Measurements from ENCODE around the gene RNF187.

The RNF187 gene

GRCh38 chr1:228530951-228531731 is 44.0 kb downstream of the RNF187 start:
- TF ChIP-seq CTCF (IDR thresholded peaks at IDR 0.05; ENCODE audit: extremely low read depth, missing control alignments): no peak
- DNase-seq (ENCODE audit: low spot score): no peak

GRCh38 chr1:228538831-228539230 is 51.6 kb downstream of the RNF187 start:
- DNase-seq (ENCODE audit: low spot score): no peak
- no peak for TF ChIP-seq CTCF (IDR thresholded peaks at IDR 0.05; ENCODE audit: extremely low read depth, missing control alignments)

- no peak for TF ChIP-seq CTCF (IDR thresholded peaks at IDR 0.05; ENCODE audit: extremely low read depth, missing control alignments)
- DNase-seq (ENCODE audit: low spot score): no peak
Observed at GRCh38 chr1:228540161-228540917, 53.2 kb downstream of the RNF187 start.

GRCh38 chr1:228541725-228542124 is 54.5 kb downstream of the RNF187 start:
- no peak for TF ChIP-seq CTCF (IDR thresholded peaks at IDR 0.05; ENCODE audit: extremely low read depth, missing control alignments)
- no peak for DNase-seq (ENCODE audit: low spot score)

- TF ChIP-seq CTCF (IDR thresholded peaks at IDR 0.05; ENCODE audit: extremely low read depth, missing control alignments): no peak
Observed at GRCh38 chr1:228542376-228542775, 55.2 kb downstream of the RNF187 start.

GRCh38 chr1:228542981-228543380 is 55.8 kb downstream of the RNF187 start:
- no peak for DNase-seq (ENCODE audit: low spot score)
- no peak for TF ChIP-seq CTCF (IDR thresholded peaks at IDR 0.05; ENCODE audit: extremely low read depth, missing control alignments)

More at GRCh38 chr1:228542376-228542775, 55.2 kb downstream of the RNF187 start:
- no peak for DNase-seq (ENCODE audit: low spot score)

GRCh38 chr1:228543396-228543795 is 56.2 kb downstream of the RNF187 start:
- TF ChIP-seq CTCF (IDR thresholded peaks at IDR 0.05; ENCODE audit: extremely low read depth, missing control alignments): no peak
- no peak for DNase-seq (ENCODE audit: low spot score)

All from GM20000 (cell line).